Keratinocyte (primary cell): ENCODE results near the gene TRIM6. TPM values are rescaled to one million over a fixed set of nuclear protein-coding genes. Genes with fewer than 3 reads are reported as not detected.

Experiments used
- DNase-seq: peaks from one replicate; pipeline ENCODE4 v3.0.0-alpha.2; 2011; ENCODE audit warnings: low read depth, missing footprints, low spot score
- FAIRE-seq: peaks from 2 replicates; lab custom pipeline; 2011; peaks lifted over from hg19 to GRCh38; lab: Jason Lieb, UNC
- H2AFZ ChIP-seq: 2 replicates; pipeline ENCODE4 v1.6.0; 2012; ENCODE audit warnings: low read length, control low read depth, inconsistent platforms; ENCODE audit not compliant: control insufficient read depth
- H3K27ac ChIP-seq: 2 replicates; pipeline ENCODE4 v1.5.1; 2011; ENCODE audit warnings: low read length; ENCODE audit not compliant: control insufficient read depth, insufficient read depth
- H3K27me3 ChIP-seq: 3 replicates; pipeline ENCODE4 v1.6.0; 2011; ENCODE audit warnings: low read length; ENCODE audit not compliant: control insufficient read depth, insufficient read depth; ENCODE audit errors: extremely low read depth
- H3K36me3 ChIP-seq, 2 experiments: 2 replicates in 1 of 2; 3 replicates in 1 of 2; pipeline ENCODE4 v1.5.1; 2011; ENCODE audit warnings: low read length in 2 of 2, mild to moderate bottlenecking in 1 of 2; ENCODE audit not compliant: control insufficient read depth in 2 of 2, insufficient read depth in 2 of 2; ENCODE audit errors: extremely low read depth in 1 of 2
- H3K4me1 ChIP-seq: 3 replicates; pipeline ENCODE4 v1.5.1; 2011; ENCODE audit warnings: low read length; ENCODE audit not compliant: control insufficient read depth, insufficient read depth; ENCODE audit errors: extremely low read depth
- H3K4me2 ChIP-seq: 3 replicates; pipeline ENCODE4 v1.6.0; 2011; ENCODE audit warnings: low read depth, low read length; ENCODE audit not compliant: control insufficient read depth, insufficient read depth; ENCODE audit errors: extremely low read depth
- H3K4me3 ChIP-seq, 3 experiments: fragments of 200-600 bp in 1 of 3; sonication (generic) in 1 of 3; 2 replicates in 2 of 3; 3 replicates in 1 of 3; pipeline ENCODE4 v1.5.1; 2011 to 2016; ENCODE audit warnings: low read length in 3 of 3, mild to moderate bottlenecking in 3 of 3, control low read depth in 2 of 3, inconsistent platforms in 1 of 3, low read depth in 1 of 3, mixed read lengths in 1 of 3, mixed run types in 1 of 3, moderate library complexity in 1 of 3; ENCODE audit not compliant: control insufficient read depth in 2 of 3, insufficient read depth in 2 of 3; ENCODE audit errors: extremely low read depth in 1 of 3
- H3K79me2 ChIP-seq: 2 replicates; pipeline ENCODE4 v1.6.0; 2012; ENCODE audit warnings: low read length; ENCODE audit not compliant: control insufficient read depth, insufficient read depth
- H3K9ac ChIP-seq: 3 replicates; pipeline ENCODE4 v1.6.0; 2011; ENCODE audit warnings: low read length; ENCODE audit not compliant: control insufficient read depth, insufficient read depth; ENCODE audit errors: extremely low read depth
- H3K9me1 ChIP-seq: 3 replicates; pipeline ENCODE4 v1.6.0; 2011; ENCODE audit warnings: low read length; ENCODE audit not compliant: control insufficient read depth, insufficient read depth; ENCODE audit errors: extremely low read depth
- H3K9me3 ChIP-seq: 2 replicates; pipeline ENCODE4 v1.5.1; 2012; ENCODE audit warnings: low read depth, low read length; ENCODE audit not compliant: control insufficient read depth
- H4K20me1 ChIP-seq: 3 replicates; pipeline ENCODE4 v1.6.0; 2011; ENCODE audit warnings: low read length; ENCODE audit not compliant: control insufficient read depth, insufficient read depth; ENCODE audit errors: extremely low read depth
- EZH2 ChIP-seq: IDR thresholded peaks from one replicate; pipeline ENCODE4 v1.6.1; 2012; ENCODE audit warnings: inconsistent platforms, mild to moderate bottlenecking, low read length, moderate library complexity
- dilution Hi-C: fragments of 300-500 bp; cut with MboI; formaldehyde crosslinking; loops from one replicate; pipeline ENCODE4 v1.7.0; 2020; ENCODE audit warnings: low sequenced_read_pairs; ENCODE audit not compliant: extremely low pct_ligation_motif_present
- polyA plus RNA-seq, 5 experiments: library from polyadenylated mRNA; depleted of rRNA in 3 of 5; stranded (reverse) in 3 of 5; stranded (forward) in 1 of 5; unstranded in 1 of 5; fragments of >200 nt; gene quantifications; 1 replicate in 1 of 5; 2 replicates in 3 of 5; 3 replicates in 1 of 5; pipeline versions ENCODE4 v1.2.1 to v1.2.3, GENCODE V29; 2011 to 2012; ENCODE audit warnings: missing spikeins in 2 of 5, low read depth in 1 of 5, low replicate concordance in 1 of 5
- TF ChIP-seq, protein P1 (sequence below), 3 experiments: IDR thresholded peaks in 1 of 3; conservative IDR thresholded peaks in 1 of 3; optimal IDR thresholded peaks in 1 of 3; 2 replicates in 2 of 3; 3 replicates in 1 of 3; pipeline versions ENCODE3 to v1.5.1; 2011; ENCODE audit warnings: low read length in 3 of 3, mild to moderate bottlenecking in 3 of 3, moderate library complexity in 2 of 3, control low read depth in 1 of 3, inconsistent platforms in 1 of 3; ENCODE audit not compliant: insufficient read depth in 2 of 3; ENCODE audit errors: extremely low read depth in 1 of 3

Gene TRIM6
- polyA plus RNA-seq, 1 donor (not counting 4 experiments of a cell fraction or from before 2014, with no cell fraction given), result 5.2 TPM

DNA sequence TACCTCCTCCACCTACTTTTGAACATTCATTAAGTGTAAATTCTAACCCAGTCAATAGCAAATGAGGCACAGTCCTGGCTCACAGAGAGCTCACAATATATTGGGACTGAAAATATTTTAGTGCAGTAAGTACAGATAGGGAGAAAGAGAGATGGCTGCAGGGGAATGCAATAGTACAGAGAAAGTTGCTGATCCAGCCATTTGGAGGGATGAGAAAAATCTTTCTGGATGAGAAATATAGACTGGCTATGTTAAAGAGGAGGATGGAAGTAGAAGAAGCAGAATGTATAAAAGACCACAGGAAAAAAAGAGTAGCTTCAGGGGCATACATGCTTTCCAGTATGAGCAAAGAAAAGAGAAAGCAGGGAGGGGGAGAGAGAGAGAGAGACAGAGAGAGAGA is 19.3 kb upstream of the TRIM6 start:
- dilution Hi-C loops, result no loop called here

DNA sequence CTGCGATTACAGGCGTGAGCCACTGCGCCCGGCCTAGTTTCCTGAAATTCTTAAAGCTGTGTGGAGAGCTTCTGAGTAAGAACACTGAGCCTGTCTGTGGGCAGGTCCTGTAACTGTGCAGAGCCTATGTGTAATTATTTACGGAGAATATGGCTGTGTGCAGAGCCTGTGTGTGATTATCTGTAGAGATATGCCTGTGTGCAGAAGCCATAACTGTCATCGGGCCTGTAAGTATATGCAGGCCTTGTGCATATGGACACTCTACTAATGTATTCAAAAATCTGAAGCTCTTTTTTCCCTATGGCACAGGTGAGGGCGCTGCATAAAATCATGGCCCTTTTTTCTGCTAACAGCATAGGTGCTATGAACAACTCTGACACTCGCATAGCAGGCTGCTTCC is 15.9 kb upstream of the TRIM6 start, which contains the start of gene OR52B6:
TSS of gene OR52B6 (plus strand) at position 301 of the 400 bp plus-strand sequence. CDS start at position 301, 0 bp downstream.
- no peak for FAIRE-seq
- dilution Hi-C loops, result no loop called here

More for the DNA sequence above, 19.3 kb upstream of the TRIM6 start:
- Histone ChIP-seq H3K27ac (no peak overlapping the region), H3K9me1 (no peaks in the 10 kb centered on the region), H3K4me2 (no peak overlapping the region), H3K9me3 (no peaks in the 10 kb centered on the region), H3K36me3 (no peaks in the 10 kb centered on the region), H4K20me1 (no peaks in the 10 kb centered on the region), H2AFZ (no peak overlapping the region), H3K4me3 (no peak overlapping the region), H3K79me2 (no peaks in the 10 kb centered on the region), H3K27me3 (no peaks in the 10 kb centered on the region), H3K4me1 (no peaks in the 10 kb centered on the region), H3K9ac (no peak overlapping the region)
- DNase-seq, result no peak
- FAIRE-seq, result no peak
- no peak for TF ChIP-seq EZH2
- TF ChIP-seq, protein P1, sequence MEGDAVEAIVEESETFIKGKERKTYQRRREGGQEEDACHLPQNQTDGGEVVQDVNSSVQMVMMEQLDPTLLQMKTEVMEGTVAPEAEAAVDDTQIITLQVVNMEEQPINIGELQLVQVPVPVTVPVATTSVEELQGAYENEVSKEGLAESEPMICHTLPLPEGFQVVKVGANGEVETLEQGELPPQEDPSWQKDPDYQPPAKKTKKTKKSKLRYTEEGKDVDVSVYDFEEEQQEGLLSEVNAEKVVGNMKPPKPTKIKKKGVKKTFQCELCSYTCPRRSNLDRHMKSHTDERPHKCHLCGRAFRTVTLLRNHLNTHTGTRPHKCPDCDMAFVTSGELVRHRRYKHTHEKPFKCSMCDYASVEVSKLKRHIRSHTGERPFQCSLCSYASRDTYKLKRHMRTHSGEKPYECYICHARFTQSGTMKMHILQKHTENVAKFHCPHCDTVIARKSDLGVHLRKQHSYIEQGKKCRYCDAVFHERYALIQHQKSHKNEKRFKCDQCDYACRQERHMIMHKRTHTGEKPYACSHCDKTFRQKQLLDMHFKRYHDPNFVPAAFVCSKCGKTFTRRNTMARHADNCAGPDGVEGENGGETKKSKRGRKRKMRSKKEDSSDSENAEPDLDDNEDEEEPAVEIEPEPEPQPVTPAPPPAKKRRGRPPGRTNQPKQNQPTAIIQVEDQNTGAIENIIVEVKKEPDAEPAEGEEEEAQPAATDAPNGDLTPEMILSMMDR (optimal IDR thresholded peaks at IDR 0.05 in 1 of 3, IDR thresholded peaks at IDR 0.05 in 1 of 3, conservative IDR thresholded peaks at IDR 0.05 in 1 of 3; ENCODE audit: extremely low read depth in 1 of 3, insufficient read depth in 2 of 3, low read length in 3 of 3), result no peak

More for the DNA sequence above, 15.9 kb upstream of the TRIM6 start, which contains the start of gene OR52B6:
- Histone ChIP-seq H3K9me1 (no peaks in the 10 kb centered on the region), H3K27me3 (no peaks in the 10 kb centered on the region), H3K4me2 (no peak within 1 kb of the TSS), H3K9me3 (no peaks in the 10 kb centered on the region), H3K4me1 (no peaks in the 10 kb centered on the region), H3K36me3 (no peaks in the 10 kb centered on the region), H3K27ac (no peak within 1 kb of the TSS), H2AFZ (no peak within 1 kb of the TSS), H4K20me1 (no peaks in the 10 kb centered on the region), H3K79me2 (no peaks in the 10 kb centered on the region), H3K4me3 (no peak within 1 kb of the TSS), H3K9ac (no peak within 1 kb of the TSS)
- DNase-seq, result no peak
- TF ChIP-seq, protein P1 (optimal IDR thresholded peaks at IDR 0.05 in 1 of 3, IDR thresholded peaks at IDR 0.05 in 1 of 3, conservative IDR thresholded peaks at IDR 0.05 in 1 of 3; ENCODE audit: extremely low read depth in 1 of 3, insufficient read depth in 2 of 3, low read length in 3 of 3), result no peak
- TF ChIP-seq EZH2, result no peak
